ENCODE data around the gene CASK. TPM values are rescaled to one million over a fixed set of nuclear protein-coding genes. Genes with fewer than 3 reads are reported as not detected.

Gene CASK
- total RNA-seq, 2 experiments from 2014 or later = 18.2 to 20.2 TPM

GRCh38 chrX:41589634-41590270, 333.6 kb downstream of the CASK start:
- intact Hi-C loops (cut with micrococcal nuclease) = no loop called here
- H3K4me3 Mint-ChIP-seq = no peak overlapping the region
- CTCF ChIA-PET = no interaction called here
- POLR2A ChIA-PET = no interaction called here
- H3K36me3 Mint-ChIP-seq (ENCODE audit: low read depth) = peaks cover 3% of the 10 kb centered on the region
- H3K4me1 Mint-ChIP-seq (ENCODE audit: low read depth) = no peaks in the 10 kb centered on the region
- ATAC-seq = no peak
- H3K27me3 Mint-ChIP-seq = no peaks in the 10 kb centered on the region
- H3K9me3 Mint-ChIP-seq = no peaks in the 10 kb centered on the region
- H3K27ac Mint-ChIP-seq = no peak overlapping the region
- DNase-seq = no peak
- TF ChIP-seq CTCF (IDR thresholded peaks at IDR 0.05) = no peak

GRCh38 chrX:41588271-41588670, 335.1 kb downstream of the CASK start:
- CTCF ChIA-PET = no interaction called here
- Mint-ChIP-seq H3K27me3 (no peaks in the 10 kb centered on the region), H3K4me1 (ENCODE audit: low read depth) (no peaks in the 10 kb centered on the region), H3K27ac (no peak overlapping the region), H3K9me3 (no peaks in the 10 kb centered on the region), H3K36me3 (ENCODE audit: low read depth) (peaks cover 3% of the 10 kb centered on the region), H3K4me3 (no peak overlapping the region)
- no peak for ATAC-seq
- no peak for DNase-seq
- intact Hi-C loops (cut with micrococcal nuclease) = no loop called here
- TF ChIP-seq CTCF (IDR thresholded peaks at IDR 0.05) = no peak
- POLR2A ChIA-PET = no interaction called here

GRCh38 chrX:41580423-41581064, 342.8 kb downstream of the CASK start:
- intact Hi-C loops (cut with micrococcal nuclease) = no loop called here
- peak overlapping the region; percentile 64 for H3K27ac Mint-ChIP-seq
- H3K4me1 Mint-ChIP-seq (ENCODE audit: low read depth) = peaks cover 4% of the 10 kb centered on the region
- ChIA-PET CTCF (interaction anchor here (1.0 to 1.8 kb wide), 2 partner anchors 11 to 179 kb away, joined by 3 to 6 read pairs; no protein-coding TSS in a partner anchor), POLR2A (no interaction called here)
- H3K36me3 Mint-ChIP-seq (ENCODE audit: low read depth) = peaks cover 27% of the 10 kb centered on the region
- peak; percentile 30 for ATAC-seq
- H3K4me3 Mint-ChIP-seq = no peak overlapping the region
- no peaks in the 10 kb centered on the region for H3K27me3 Mint-ChIP-seq
- H3K9me3 Mint-ChIP-seq = no peaks in the 10 kb centered on the region
- DNase-seq = no peak
- TF ChIP-seq CTCF (IDR thresholded peaks at IDR 0.05) = no peak

- ATAC-seq (no peak), DNase-seq (no peak)
- Mint-ChIP-seq H3K4me1 (ENCODE audit: low read depth) (peaks cover 32% of the 10 kb centered on the region), H3K9me3 (no peaks in the 10 kb centered on the region), H3K4me3 (no peak overlapping the region), H3K27ac (peak overlapping the region; percentile 52), H3K27me3 (no peaks in the 10 kb centered on the region), H3K36me3 (ENCODE audit: low read depth) (peaks cover 18% of the 10 kb centered on the region)
- ChIA-PET POLR2A (no interaction called here), CTCF (no interaction called here)
- no peak for TF ChIP-seq CTCF (IDR thresholded peaks at IDR 0.05)
- intact Hi-C loops (cut with micrococcal nuclease) = loop anchor here (10.0 kb wide), 1 partner anchor 171 kb away; no protein-coding TSS in a partner anchor
These were observed 359.5 kb downstream of the CASK start for GRCh38 chrX:41563876-41564275.

- no peaks in the 10 kb centered on the region for H3K9me3 Mint-ChIP-seq
- H3K27ac Mint-ChIP-seq = peak overlapping the region; percentile 38
- TF ChIP-seq CTCF (IDR thresholded peaks at IDR 0.05) = no peak
- ChIA-PET POLR2A (no interaction called here), CTCF (interaction anchor here (1.1 to 1.5 kb wide), 2 partner anchors 124 to 199 kb away, joined by 3 to 5 read pairs; no protein-coding TSS in a partner anchor)
- H3K4me3 Mint-ChIP-seq = no peak overlapping the region
- intact Hi-C loops (cut with micrococcal nuclease) = loop anchor here (10.0 kb wide), 1 partner anchor 174 kb away; no protein-coding TSS in a partner anchor
- peak; percentile 60 for DNase-seq
- ATAC-seq = peak; percentile 80
- H3K36me3 Mint-ChIP-seq (ENCODE audit: low read depth) = peaks cover 11% of the 10 kb centered on the region
- no peaks in the 10 kb centered on the region for H3K27me3 Mint-ChIP-seq
- peaks cover 51% of the 10 kb centered on the region for H3K4me1 Mint-ChIP-seq (ENCODE audit: low read depth)
These were observed 362.3 kb downstream of the CASK start for GRCh38 chrX:41561045-41561444.

Data from activated CD8-positive, alpha-beta T cell treated with anti-CD3 and anti-CD28 coated beads for 36 hours (primary cell).